DMS114 treated with DMSO at 0.1 percent for 48 hours (cell line): ENCODE results near the gene TNFRSF1A.
A peak's percentile ranks its signal among the peaks of the same experiment; 100 is the strongest.

Experiments used
- DNase-seq: peaks from one replicate; lab custom pipeline; 2025; ENCODE audit not compliant: unreplicated experiment; lab: John Stamatoyannopoulos, UW

Gene TNFRSF1A

GRCh38 chr12:6341417-6342139 is at the start of gene TNFRSF1A:
TSS of gene TNFRSF1A (minus strand) at chr12:6342076. CDS start at chr12:6341814, 262 bp downstream.
- peak; percentile 28 for DNase-seq

- DNase-seq: no peak
Observed at GRCh38 chr12:6391013-6391412, 49.1 kb upstream of the TNFRSF1A start.

GRCh38 chr12:6390084-6390799 is 48.4 kb upstream of the TNFRSF1A start:
- no peak for DNase-seq

DNA sequence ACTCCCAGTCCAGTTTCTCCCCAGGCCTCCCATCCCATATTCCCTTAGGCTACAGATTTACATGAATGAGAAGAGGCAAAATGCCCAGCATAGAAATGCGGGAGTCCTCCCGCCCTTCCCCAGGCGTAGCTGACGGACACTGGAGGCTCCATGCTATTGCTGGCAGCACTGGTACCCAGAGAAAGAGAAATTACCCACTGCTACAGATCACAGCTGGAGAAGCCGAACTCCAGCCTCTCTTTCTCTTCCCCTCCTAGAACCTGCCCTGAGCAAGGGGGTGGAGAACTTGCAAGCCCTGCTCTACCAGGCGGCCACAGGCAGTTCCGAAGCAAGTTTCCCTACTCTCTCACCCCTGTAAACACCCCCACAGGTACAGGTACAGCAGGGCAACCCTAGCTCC is 45.7 kb upstream of the TNFRSF1A start:
- no peak for DNase-seq

GRCh38 chr12:6386491-6386890 is 44.6 kb upstream of the TNFRSF1A start:
- no peak for DNase-seq

DNA sequence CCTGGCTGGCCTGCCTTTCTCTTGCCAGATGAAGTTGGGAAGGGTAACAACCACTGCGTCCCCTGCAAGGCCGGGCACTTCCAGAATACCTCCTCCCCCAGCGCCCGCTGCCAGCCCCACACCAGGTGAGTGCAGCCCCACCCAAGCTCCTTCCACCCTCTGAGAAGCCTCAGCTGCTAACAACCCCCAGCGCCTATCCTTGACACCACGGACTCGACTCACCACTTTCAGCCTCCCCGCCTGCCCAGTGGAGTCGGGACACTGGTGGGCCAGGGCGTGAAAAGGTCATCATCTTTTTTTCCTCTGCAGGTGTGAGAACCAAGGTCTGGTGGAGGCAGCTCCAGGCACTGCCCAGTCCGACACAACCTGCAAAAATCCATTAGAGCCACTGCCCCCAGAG is 44.2 kb upstream of the TNFRSF1A start:
- DNase-seq: no peak

- DNase-seq: no peak
Observed at GRCh38 chr12:6384499-6385436, 42.9 kb upstream of the TNFRSF1A start.

GRCh38 chr12:6383572-6384498 is 42.0 kb upstream of the TNFRSF1A start, which contains the start of gene LTBR:
TSS of gene LTBR (plus strand) at chr12:6384162. CDS start at chr12:6384359, 197 bp downstream.
- DNase-seq: no peak

DNA sequence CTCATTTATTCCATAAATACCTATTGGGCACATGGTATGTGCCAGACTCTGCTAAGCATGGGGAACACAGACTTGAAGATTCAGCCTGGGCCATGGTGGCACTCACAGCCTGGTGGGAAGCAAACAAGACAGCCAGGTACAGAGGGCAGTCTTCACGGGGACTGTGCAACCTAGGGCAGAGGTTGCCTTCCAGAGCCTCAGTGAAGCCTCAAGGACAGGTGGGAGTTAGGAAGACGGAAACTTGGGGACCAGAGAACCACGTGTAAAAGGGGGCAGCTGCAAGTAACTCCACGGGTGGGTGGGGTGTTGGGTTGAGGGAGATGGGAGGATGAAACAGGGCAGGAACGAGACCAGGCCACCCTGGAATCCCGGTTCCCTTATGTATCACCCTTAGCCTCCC is 41.1 kb upstream of the TNFRSF1A start:
- DNase-seq: no peak

- no peak for DNase-seq
Observed at GRCh38 chr12:6382371-6382770, 40.5 kb upstream of the TNFRSF1A start.

DNA sequence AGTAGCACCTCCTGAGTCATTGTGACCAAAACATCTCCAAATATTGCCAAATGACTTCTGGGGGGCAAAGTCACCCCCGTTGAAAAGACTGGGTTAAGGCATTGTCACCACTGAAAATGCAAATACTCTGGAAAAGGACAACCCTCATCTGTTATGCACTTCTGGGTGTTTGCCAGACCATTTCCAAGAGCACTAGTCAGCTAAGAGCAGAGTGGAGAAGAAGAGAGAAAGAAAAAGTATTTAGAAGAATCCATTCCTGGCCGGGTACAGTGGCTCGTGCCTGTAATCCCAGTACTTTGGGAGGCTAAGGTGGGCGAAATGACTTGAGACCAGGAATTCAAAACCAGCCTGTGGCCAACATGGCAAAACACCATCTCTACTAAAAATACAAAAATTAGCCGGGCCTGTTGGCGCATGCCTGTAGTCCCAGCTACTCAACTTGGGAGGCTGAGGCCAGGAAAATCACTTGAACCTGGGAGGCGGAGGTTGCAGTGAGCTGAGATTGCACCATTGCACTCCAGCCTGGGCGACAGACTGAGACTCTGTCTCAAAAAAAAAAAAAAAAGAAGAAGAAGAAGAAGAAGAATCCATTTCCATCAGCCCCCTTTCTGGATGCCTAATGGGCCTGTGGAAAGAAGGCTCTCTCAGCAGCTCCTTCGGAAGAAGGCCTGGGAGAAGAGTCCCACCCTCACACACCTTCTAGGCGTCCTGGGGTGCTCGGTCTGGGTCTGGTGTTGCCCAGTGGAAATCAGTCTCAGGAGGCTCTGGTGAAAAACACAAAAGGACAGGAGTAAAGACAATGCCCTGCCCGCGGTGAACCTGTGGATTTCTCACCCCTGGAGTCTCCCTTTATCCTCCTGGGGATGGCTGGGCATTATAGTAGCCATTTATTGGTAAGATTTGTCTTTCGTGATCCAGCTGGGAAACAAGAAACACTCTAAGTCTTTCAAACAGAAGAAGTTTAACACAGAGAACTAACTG is 38.6 kb upstream of the TNFRSF1A start:
- no peak for DNase-seq

DNA sequence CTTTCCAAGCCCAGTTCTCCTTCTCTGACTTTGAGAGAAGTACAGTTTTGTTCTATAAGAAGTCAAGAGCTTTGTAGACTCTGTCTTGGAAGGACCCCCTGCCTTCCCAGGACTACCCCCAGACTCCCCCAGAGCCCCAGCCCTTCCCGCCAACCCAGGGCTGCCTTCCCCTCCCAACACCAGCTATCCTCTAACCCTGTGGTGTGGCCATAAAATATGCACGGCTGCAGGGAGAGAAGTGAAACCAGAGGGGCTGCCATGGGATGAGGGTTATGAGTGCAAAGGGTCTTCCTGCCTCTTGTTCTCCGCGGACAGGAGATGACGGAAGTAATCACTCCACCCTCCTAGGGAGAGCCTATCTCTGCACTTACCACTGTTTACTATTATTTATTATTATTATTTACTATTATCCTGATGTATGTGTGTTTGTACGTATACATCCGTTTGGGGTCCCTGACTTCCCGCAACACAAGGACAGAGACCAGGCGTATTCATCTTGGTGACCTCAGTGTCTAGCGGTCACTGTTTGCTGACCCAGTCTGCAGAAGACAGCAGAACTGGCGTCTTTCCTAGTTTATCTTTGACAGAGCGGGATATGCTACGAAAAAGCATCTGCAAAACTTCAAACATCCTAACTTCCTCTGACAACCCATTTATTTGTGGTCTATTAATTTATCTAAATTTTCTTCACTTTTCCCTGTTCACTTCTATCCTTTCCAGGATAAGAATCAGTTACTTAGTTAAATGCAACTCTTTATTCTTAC is 37.0 kb upstream of the TNFRSF1A start:
- no peak for DNase-seq

DNA sequence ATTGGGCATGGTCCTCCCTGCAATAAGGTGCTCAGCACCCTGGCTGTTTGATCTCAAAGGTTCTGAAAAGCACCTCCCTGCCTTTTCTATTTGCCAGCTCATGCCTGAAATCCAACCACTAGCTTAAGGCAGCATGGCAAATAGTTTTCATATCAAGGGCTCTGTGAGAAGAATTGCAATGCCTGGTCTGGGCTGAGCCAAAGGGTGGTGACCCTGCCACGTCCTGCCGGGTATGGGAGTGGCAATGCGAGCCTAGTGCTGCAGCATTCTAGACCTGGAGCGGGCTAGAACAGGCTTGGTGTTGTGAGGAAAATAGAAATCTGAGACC is 35.8 kb upstream of the TNFRSF1A start:
- DNase-seq: no peak

GRCh38 chr12:6376870-6377666 is 35.2 kb upstream of the TNFRSF1A start:
- no peak for DNase-seq

- no peak for DNase-seq
Observed at GRCh38 chr12:6376079-6376869, 34.4 kb upstream of the TNFRSF1A start.

DNA sequence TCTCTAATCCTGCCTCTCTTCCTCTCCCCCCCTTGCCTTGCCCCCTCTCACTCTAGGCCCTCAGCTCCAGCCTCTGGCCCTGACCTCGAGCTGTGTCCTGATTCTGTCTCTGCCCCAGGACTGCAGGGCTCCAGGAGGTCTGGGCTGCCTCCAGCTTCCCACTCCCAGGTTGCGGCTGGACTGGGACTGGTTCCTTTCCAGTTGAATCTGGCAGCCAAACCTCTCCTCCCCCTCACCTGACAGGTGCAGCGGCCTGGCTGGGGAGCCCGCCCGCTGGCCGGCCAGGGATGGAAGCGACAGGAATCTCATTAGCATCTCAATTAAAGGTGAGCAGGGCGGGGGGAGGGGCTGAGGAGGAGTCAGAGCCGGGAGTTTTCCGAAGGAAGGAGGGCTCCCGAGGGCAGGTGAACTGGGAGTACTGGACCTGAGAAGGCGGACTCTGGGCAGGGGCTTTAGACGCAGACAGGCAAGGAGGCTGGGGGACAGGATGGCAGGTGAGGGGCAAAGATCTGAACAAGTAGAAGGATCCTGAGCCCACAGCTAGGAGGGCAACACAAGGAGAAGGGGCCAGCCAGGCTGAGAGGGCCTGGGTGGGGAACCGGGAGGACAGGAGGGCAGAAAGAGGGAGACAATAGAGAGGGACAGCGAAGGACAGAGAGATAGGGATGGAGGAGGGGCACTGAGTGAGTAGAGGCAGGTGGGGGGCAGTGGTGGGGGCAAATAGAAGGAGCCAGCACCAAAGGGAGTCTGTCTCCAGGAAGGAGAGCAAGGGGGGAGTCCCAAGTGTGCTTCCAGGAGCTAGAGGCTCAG is 33.6 kb upstream of the TNFRSF1A start, which contains the start of gene SCNN1A:
TSS of gene SCNN1A (minus strand) at position 295 of the 810 bp plus-strand sequence. CDS start 780 bp downstream, outside the sequence.
- DNase-seq: no peak
